Measurements from ENCODE around the gene CHST15. TPM values are rescaled to one million over a fixed set of nuclear protein-coding genes. Genes with fewer than 3 reads are reported as not detected.
A peak's percentile ranks its signal among the peaks of the same experiment; 100 is the strongest.

CHST15 gene
- total RNA-seq, 5 donors from 2014 or later (not counting 1 experiment from before 2014, with no cell fraction given): 0.95 to 4.2 (median 1.3) TPM

GRCh38 chr10:124047427-124048152 is 45.8 kb downstream of the CHST15 start:
- POLR2A ChIA-PET: no interaction called here

GRCh38 chr10:124045801-124046355 is 47.5 kb downstream of the CHST15 start:
- POLR2A ChIA-PET: no interaction called here
- peaks cover 0 to 8% (median 4%) of the 10 kb centered on the region in 3 donors for H3K9me3 Mint-ChIP-seq
- DNase-seq (no peak), ATAC-seq (replicated peaks in 1 of 4) (no peak)
- Histone ChIP-seq H3K4me1 (ENCODE audit: control insufficient read depth in 1 of 2, extremely low read depth in 1 of 2, insufficient read depth in 2 of 2, low read length in 2 of 2) (peaks cover 7 to 10% of the 10 kb centered on the region in 2 experiments), H3K27ac (ENCODE audit: low read length) (no peak overlapping the region), H3K4me3 (ENCODE audit: control insufficient read depth in 1 of 2, extremely low read depth in 1 of 2, low read length in 1 of 2) (no peak overlapping the region), H3K27me3 (replicated peaks in 1 of 2; ENCODE audit: control insufficient read depth in 2 of 2, extremely low read depth in 1 of 2, insufficient read depth in 2 of 2, low read length in 1 of 2) (no peaks in the 10 kb centered on the region), H3K36me3 (ENCODE audit: control insufficient read depth in 2 of 2, extremely low read depth in 1 of 2, insufficient read depth in 1 of 2, low read length in 1 of 2) (no peaks in the 10 kb centered on the region), H3K9me3 (no peaks in the 10 kb centered on the region)
- peaks cover 4 to 20% (median 8%) of the 10 kb centered on the region in 3 donors for H3K4me1 Mint-ChIP-seq
- H3K4me3 Mint-ChIP-seq: no peak overlapping the region
- H3K27me3 Mint-ChIP-seq: peaks cover 3% of the 10 kb centered on the region in 2 donors
- CTCF ChIA-PET: interaction anchor here in 1 of 2 donors (0.6 kb wide), 1 partner anchor 17 kb away, joined by 8 read pairs; no protein-coding TSS in a partner anchor
- no peak overlapping the region for H3K27ac Mint-ChIP-seq
- no peaks in the 10 kb centered on the region for H3K36me3 Mint-ChIP-seq
- WGBS (ENCODE audit: insufficient coverage): 83% methylated on average over 14 of the region's 18 CpGs

More at GRCh38 chr10:124047427-124048152, 45.8 kb downstream of the CHST15 start:
- Mint-ChIP-seq H3K9me3 (peaks cover 0 to 8% (median 4%) of the 10 kb centered on the region in 3 donors), H3K27me3 (peaks cover 0 to 3% of the 10 kb centered on the region in 2 donors), H3K4me1 (peaks cover 4 to 13% (median 7%) of the 10 kb centered on the region in 3 donors), H3K4me3 (no peak overlapping the region), H3K36me3 (no peaks in the 10 kb centered on the region), H3K27ac (no peak overlapping the region)
- Histone ChIP-seq H3K36me3 (ENCODE audit: control insufficient read depth in 2 of 2, extremely low read depth in 1 of 2, insufficient read depth in 1 of 2, low read length in 1 of 2) (no peaks in the 10 kb centered on the region), H3K9me3 (no peaks in the 10 kb centered on the region), H3K4me3 (ENCODE audit: control insufficient read depth in 1 of 2, extremely low read depth in 1 of 2, low read length in 1 of 2) (no peak overlapping the region), H3K4me1 (ENCODE audit: control insufficient read depth in 1 of 2, extremely low read depth in 1 of 2, insufficient read depth in 2 of 2, low read length in 2 of 2) (peaks cover 2 to 8% of the 10 kb centered on the region in 2 experiments), H3K27me3 (replicated peaks in 1 of 2; ENCODE audit: control insufficient read depth in 2 of 2, extremely low read depth in 1 of 2, insufficient read depth in 2 of 2, low read length in 1 of 2) (no peaks in the 10 kb centered on the region), H3K27ac (ENCODE audit: low read length) (no peak overlapping the region)
- CTCF ChIA-PET: no interaction called here
- ATAC-seq (replicated peaks in 1 of 4): no peak
- 90% methylated on average over 4 of the region's 6 CpGs for WGBS (ENCODE audit: insufficient coverage)
- DNase-seq: no peak

- CTCF ChIA-PET: no interaction called here
- Histone ChIP-seq H3K27ac (ENCODE audit: low read length) (no peak overlapping the region), H3K27me3 (replicated peaks in 1 of 2; ENCODE audit: control insufficient read depth in 2 of 2, extremely low read depth in 1 of 2, insufficient read depth in 2 of 2, low read length in 1 of 2) (peaks cover 0 to 3% of the 10 kb centered on the region in 2 experiments), H3K9me3 (no peaks in the 10 kb centered on the region), H3K36me3 (ENCODE audit: control insufficient read depth in 2 of 2, extremely low read depth in 1 of 2, insufficient read depth in 1 of 2, low read length in 1 of 2) (no peaks in the 10 kb centered on the region), H3K4me1 (ENCODE audit: control insufficient read depth in 1 of 2, extremely low read depth in 1 of 2, insufficient read depth in 2 of 2, low read length in 2 of 2) (peaks cover 7 to 10% of the 10 kb centered on the region in 2 experiments), H3K4me3 (ENCODE audit: control insufficient read depth in 1 of 2, extremely low read depth in 1 of 2, low read length in 1 of 2) (no peak overlapping the region)
- Mint-ChIP-seq H3K27me3 (peaks cover 3% of the 10 kb centered on the region in 2 donors), H3K9me3 (peaks cover 0 to 8% (median 4%) of the 10 kb centered on the region in 3 donors), H3K4me3 (no peak overlapping the region), H3K36me3 (no peaks in the 10 kb centered on the region), H3K27ac (no peak overlapping the region), H3K4me1 (peaks cover 4 to 20% (median 8%) of the 10 kb centered on the region in 3 donors)
- WGBS (ENCODE audit: insufficient coverage): 80% methylated on average over 4 of the region's 6 CpGs
- POLR2A ChIA-PET: no interaction called here
- no peak for ATAC-seq (replicated peaks in 1 of 4)
- no peak for DNase-seq
Observed at GRCh38 chr10:124045276-124045675, 48.1 kb downstream of the CHST15 start.

GRCh38 chr10:124044143-124044862 is 49.1 kb downstream of the CHST15 start:
- no peak overlapping the region for H3K27ac ChIP-seq (ENCODE audit: low read length)
- peaks cover 0 to 7% of the 10 kb centered on the region in 2 experiments for H3K27me3 ChIP-seq (replicated peaks in 1 of 2; ENCODE audit: control insufficient read depth in 2 of 2, extremely low read depth in 1 of 2, insufficient read depth in 2 of 2, low read length in 1 of 2)
- H3K4me3 ChIP-seq (ENCODE audit: control insufficient read depth in 1 of 2, extremely low read depth in 1 of 2, low read length in 1 of 2): no peak overlapping the region
- Mint-ChIP-seq H3K4me1 (peaks cover 4 to 20% (median 8%) of the 10 kb centered on the region in 3 donors), H3K4me3 (no peak overlapping the region), H3K27ac (no peak overlapping the region), H3K36me3 (no peaks in the 10 kb centered on the region), H3K9me3 (peaks cover 0 to 8% (median 4%) of the 10 kb centered on the region in 3 donors), H3K27me3 (peaks cover 3% of the 10 kb centered on the region in 2 donors)
- POLR2A ChIA-PET: no interaction called here
- no peak for DNase-seq
- H3K4me1 ChIP-seq (ENCODE audit: control insufficient read depth in 1 of 2, extremely low read depth in 1 of 2, insufficient read depth in 2 of 2, low read length in 2 of 2): peaks cover 7 to 10% of the 10 kb centered on the region in 2 experiments
- 94% methylated on average over 33 of the region's 40 CpGs for WGBS (ENCODE audit: insufficient coverage)
- no peak for ATAC-seq (replicated peaks in 1 of 4)
- no peaks in the 10 kb centered on the region for H3K9me3 ChIP-seq
- H3K36me3 ChIP-seq (ENCODE audit: control insufficient read depth in 2 of 2, extremely low read depth in 1 of 2, insufficient read depth in 1 of 2, low read length in 1 of 2): no peaks in the 10 kb centered on the region
- CTCF ChIA-PET: no interaction called here

GRCh38 chr10:124043310-124044142 is 49.9 kb downstream of the CHST15 start:
- CTCF ChIA-PET: no interaction called here
- no peak overlapping the region for H3K27ac ChIP-seq (ENCODE audit: low read length)
- POLR2A ChIA-PET: no interaction called here
- 63% methylated on average over 8 of the region's 12 CpGs for WGBS (ENCODE audit: insufficient coverage)
- no peaks in the 10 kb centered on the region for H3K36me3 ChIP-seq (ENCODE audit: control insufficient read depth in 2 of 2, extremely low read depth in 1 of 2, insufficient read depth in 1 of 2, low read length in 1 of 2)
- H3K9me3 Mint-ChIP-seq: peaks cover 0 to 8% (median 4%) of the 10 kb centered on the region in 3 donors
- H3K4me3 ChIP-seq (ENCODE audit: control insufficient read depth in 1 of 2, extremely low read depth in 1 of 2, low read length in 1 of 2): no peak overlapping the region
- H3K9me3 ChIP-seq: no peaks in the 10 kb centered on the region
- H3K27me3 Mint-ChIP-seq: peaks cover 3% of the 10 kb centered on the region in 2 donors
- peak overlapping the region in 1 of 3 donors; percentile 44 for H3K4me3 Mint-ChIP-seq
- H3K36me3 Mint-ChIP-seq: no peaks in the 10 kb centered on the region
- DNase-seq (peak in 1 of 35 experiments; percentile 30), ATAC-seq (replicated peaks in 1 of 4) (no peak)
- H3K4me1 Mint-ChIP-seq: peaks cover 4 to 20% (median 8%) of the 10 kb centered on the region in 3 donors
- peaks cover 7 to 10% of the 10 kb centered on the region in 2 experiments for H3K4me1 ChIP-seq (ENCODE audit: control insufficient read depth in 1 of 2, extremely low read depth in 1 of 2, insufficient read depth in 2 of 2, low read length in 2 of 2)
- H3K27me3 ChIP-seq (replicated peaks in 1 of 2; ENCODE audit: control insufficient read depth in 2 of 2, extremely low read depth in 1 of 2, insufficient read depth in 2 of 2, low read length in 1 of 2): peaks cover 0 to 11% of the 10 kb centered on the region in 2 experiments
- H3K27ac Mint-ChIP-seq: no peak overlapping the region
